A549 (cell line): ENCODE measurements around the gene WDR45. TPM values are rescaled to one million over a fixed set of nuclear protein-coding genes. Genes with fewer than 3 reads are reported as not detected.
"Not testable (repeated sequence)": the region's sequence is repeated elsewhere in the genome, so short reads cannot be mapped to it uniquely, and the experiment has no call there.

Experiments
- ATAC-seq, 2 experiments: fragments of 200-7000 bp in 1 of 2; fragments of >200 bp in 1 of 2; cut with Nextera tagmentation in 1 of 2; cut with Tn5 transposase in 1 of 2; 3 replicates each; pipeline versions ENCODE4 v1.8.0 to v1.9.1; 2018 to 2020; ENCODE audit warnings: mild to moderate bottlenecking in 1 of 2, moderate library complexity in 1 of 2
- CTCF ChIA-PET: fragments of 300-600 bp; sonication (Branson Sonifier 250); formaldehyde crosslinking; extraction: SDS; loops from one replicate; lab custom pipeline; 2021; ENCODE audit warnings: antibody characterized with exemption, inconsistent platforms; lab: Yijun Ruan, JAX
- POLR2A ChIA-PET: fragments of 350-600 bp; formaldehyde crosslinking; extraction: SDS; loops from one replicate; lab custom pipeline; 2021; ENCODE audit warnings: antibody characterized with exemption, inconsistent platforms; lab: Yijun Ruan, JAX
- DNase-seq, 2 experiments: peaks; one replicate each; pipeline versions ENCODE4 v3.0.0 to v3.0.0-alpha.2; 2011 to 2016; ENCODE audit warnings: low read depth in 1 of 2, low spot score in 1 of 2
- FAIRE-seq: peaks from 2 replicates; lab custom pipeline; 2011; peaks lifted over from hg19 to GRCh38; lab: Jason Lieb, UNC
- H3K27ac ChIP-seq, 2 experiments: fragments of >200 bp; sonication (Bioruptor Twin); formaldehyde crosslinking; 3 replicates each; pipeline ENCODE4 v1.5.1; 2016 to 2017
- H3K4me1 ChIP-seq: fragments of >200 bp; sonication (Bioruptor Twin); formaldehyde crosslinking; 3 replicates; pipeline ENCODE4 v1.6.1; 2016
- H3K4me2 ChIP-seq: fragments of >200 bp; sonication (Bioruptor Twin); formaldehyde crosslinking; 3 replicates; pipeline ENCODE4 v1.6.1; 2016
- H3K4me3 ChIP-seq: fragments of >200 bp; sonication (Bioruptor Twin); formaldehyde crosslinking; 3 replicates; pipeline ENCODE4 v1.5.1; 2016
- H3K9me3 ChIP-seq: fragments of >200 bp; sonication (Bioruptor Twin); formaldehyde crosslinking; 3 replicates; pipeline ENCODE4 v1.6.1; 2016
- BCL3 ChIP-seq: fragments of >200 bp; sonication (Bioruptor Twin); formaldehyde crosslinking; IDR thresholded peaks from 3 replicates; pipeline ENCODE4 v1.6.1; 2016
- BHLHE40 ChIP-seq: IDR thresholded peaks from 2 replicates; pipeline ENCODE4 v1.6.1; 2012; ENCODE audit warnings: low read depth, low read length, inconsistent platforms
- CBX2 ChIP-seq: fragments of 200-600 bp; sonication (generic); IDR thresholded peaks from 2 replicates; pipeline ENCODE4 v1.6.1; 2016; ENCODE audit warnings: low read depth, mild to moderate bottlenecking, borderline replicate concordance
- CHD2 ChIP-seq: fragments of 150-350 bp; IDR thresholded peaks from 2 replicates; pipeline ENCODE4 v1.6.1; 2014; ENCODE audit warnings: low read length; ENCODE audit not compliant: partially characterized antibody
- E2F6 ChIP-seq: IDR thresholded peaks from 2 replicates; pipeline ENCODE4 v1.6.1; 2012; ENCODE audit warnings: low read depth, borderline replicate concordance
- FOSB ChIP-seq: fragments of 250-450 bp; sonication (Bioruptor Pico); IDR thresholded peaks from 2 replicates; pipeline ENCODE4 v1.5.0; 2020; ENCODE audit warnings: mild to moderate bottlenecking, moderate library complexity
- FOSL2 ChIP-seq, 2 experiments: fragments of 450-650 bp in 1 of 2; fragments of >200 bp in 1 of 2; sonication (Bioruptor Twin) in 1 of 2; formaldehyde crosslinking; IDR thresholded peaks; 2 replicates each; pipeline versions ENCODE4 v1.5.0 to v1.6.1; 2016 to 2020; ENCODE audit warnings: mild to moderate bottlenecking in 1 of 2, moderate library complexity in 1 of 2
- HES2 ChIP-seq: fragments of >200 bp; sonication (Bioruptor Twin); formaldehyde crosslinking; IDR thresholded peaks from 2 replicates; pipeline ENCODE4 v1.6.1; 2016
- HMGXB4 ChIP-seq: fragments of 250-450 bp; sonication (Bioruptor Pico); IDR thresholded peaks from 2 replicates; pipeline ENCODE4 v1.5.0; 2021; ENCODE audit warnings: mild to moderate bottlenecking, moderate library complexity, borderline replicate concordance
- JUN ChIP-seq, 2 experiments: fragments of >200 bp; sonication (Bioruptor Twin); formaldehyde crosslinking; IDR thresholded peaks; 2 replicates in 1 of 2; 3 replicates in 1 of 2; pipeline ENCODE4 v1.6.1; 2016 to 2017
- MAFK ChIP-seq: fragments of 450-650 bp; IDR thresholded peaks from 2 replicates; pipeline ENCODE4 v1.6.1; 2014; ENCODE audit not compliant: partially characterized antibody
- MAX ChIP-seq: IDR thresholded peaks from 2 replicates; pipeline ENCODE4 v1.6.1; 2012
- NR3C1 ChIP-seq: fragments of >200 bp; sonication (Bioruptor Twin); formaldehyde crosslinking; IDR thresholded peaks from 3 replicates; pipeline ENCODE4 v1.6.1; 2017
- PBX3 ChIP-seq: IDR thresholded peaks from 2 replicates; pipeline ENCODE4 v1.6.1; 2012
- PHF8 ChIP-seq: fragments of 200-600 bp; sonication (generic); IDR thresholded peaks from 2 replicates; pipeline ENCODE4 v1.6.1; 2016; ENCODE audit warnings: low read depth, mild to moderate bottlenecking, antibody characterized with exemption, moderate library complexity, borderline replicate concordance
- POLR2A ChIP-seq: IDR thresholded peaks from 2 replicates; pipeline ENCODE4 v1.6.1; 2012; ENCODE audit warnings: mild to moderate bottlenecking, low read length
- RARB ChIP-seq: fragments of 250-450 bp; sonication (Bioruptor Pico); IDR thresholded peaks from 2 replicates; pipeline ENCODE4 v1.8.0; 2021; ENCODE audit warnings: mild to moderate bottlenecking, moderate library complexity
- TP53 ChIP-seq: fragments of 250-450 bp; sonication (Bioruptor Pico); IDR thresholded peaks from 2 replicates; pipeline ENCODE4 v1.5.0; 2021; ENCODE audit warnings: mild to moderate bottlenecking, moderate library complexity
- WGBS: methylation state at CpG from one replicate; pipeline ENCODE4 v1.1.6; 2017; ENCODE audit errors: missing lambda C conversion rate; 5-methylcytosine and 5-hydroxymethylcytosine counted together
- polyA minus RNA-seq: library from RNA; depleted of rRNA, polyadenylated mRNA; stranded (reverse); fragments of >200 nt; gene quantifications from 2 replicates; pipeline ENCODE4 v1.2.3, GENCODE V29; 2011; rRNA and poly(A)+ RNA removed
- polyA plus RNA-seq, 4 experiments: library from polyadenylated mRNA; depleted of rRNA in 3 of 4; stranded (reverse); fragments of >200 nt; fragmentation: RNase III in 1 of 4; extraction: RNeasy Plus Mini Kit Qiagen cat#74134 plus additional on column Dnase treatment in 1 of 4; gene quantifications; 2 replicates in 3 of 4; 3 replicates in 1 of 4; pipeline ENCODE4 v1.2.3, GENCODE V29; 2011 to 2017

WDR45 gene
- polyA plus RNA-seq (2011; rRNA removed) (55.5 and 80.1 TPM in 2 replicates), polyA plus RNA-seq (2017; fragmentation: RNase III; extraction: RNeasy Plus Mini Kit Qiagen cat#74134 plus additional on column Dnase treatment) (33.8 to 41.5 TPM (median 37.7 TPM) in 3 replicates), polyA minus RNA-seq (89.1 and 95.1 TPM in 2 replicates)
- polyA plus RNA-seq (2012; cell fraction: cytosol; rRNA removed), result 57.6 and 69.3 TPM in 2 replicates
- polyA plus RNA-seq (2012; cell fraction: nucleus; rRNA removed), result 167 and 169 TPM in 2 replicates

GRCh38 chrX:49079489-49080428 lies at the start of gene WDR45:
TSS of gene WDR45 (minus strand) at chrX:49079887. CDS start at chrX:49078095, 1,792 bp downstream.
- H3K9me3 ChIP-seq, result no peaks in the 10 kb centered on the region
- 0% methylated on average over 23 of the region's 55 CpGs for WGBS
- H3K4me3 ChIP-seq, result peak within 1 kb of the TSS; percentile 89
- 0 out of 3 replicates have a peak, but pooled peaks cover 2% of the 10 kb centered on the region for H3K4me1 ChIP-seq
- peak; percentile 78 to 89 for DNase-seq
- H3K27ac ChIP-seq, result peak within 1 kb of the TSS; percentile 86 to 98
- ATAC-seq, result peak; percentile 87 to 90
- CTCF ChIA-PET, result interaction anchor here (0.7 to 1.4 kb wide), 3 partner anchors 10 to 44 kb away, joined by 3 to 4 read pairs (median 3); partner anchors contain the start of gene GPKOW
- TF ChIP-seq FOSB (CRISPR knock-in tag) (no peak), MAX (peak; percentile 93), JUN (IDR thresholded peaks at IDR 0.05) (peak; percentile 61 to 76; a peak in 3 of 5 replicates), CHD2 (peak; percentile 58), CBX2 (no peak), PBX3 (peak; percentile 74; the same call in 1 of the 2 replicates), PHF8 (peak; percentile 65; the same call in 1 of the 2 replicates), HES2 (no peak), NR3C1 (no peak), FOSL2 (IDR thresholded peaks at IDR 0.05) (peak; percentile 55), FOSL2 (CRISPR knock-in tag; IDR thresholded peaks at IDR 0.05) (peak; percentile 96), MAFK (no peak), TP53 (CRISPR knock-in tag) (peak; percentile 68; the same call in 1 of the 2 replicates), POLR2A (peak; percentile 44; the same call in 1 of the 2 replicates), RARB (0 out of 2 replicates have a peak, but pooled peaks have one; percentile 41), E2F6 (peak; percentile 97), BCL3 (peak; percentile 70; the same call in 2 of the 3 replicates)
- TF ChIP-seq, all 56 proteins: peak for 11
- peak; percentile 91 for FAIRE-seq
- peak within 1 kb of the TSS; percentile 92 for H3K4me2 ChIP-seq
- POLR2A ChIA-PET, result interaction anchor here (0.6 to 0.8 kb wide), 2 partner anchors 21 to 75 kb away, joined by 3 to 11 read pairs; no protein-coding TSS in a partner anchor

- POLR2A ChIA-PET, result interaction anchor here (0.6 to 0.7 kb wide), 2 partner anchors 86 to 120 kb away, joined by 3 read pairs; no protein-coding TSS in a partner anchor
- no peaks in the 10 kb centered on the region for H3K9me3 ChIP-seq
- WGBS, result 68% methylated on average over 4 of the region's 4 CpGs
These were observed 49.7 kb upstream of the WDR45 start for GRCh38 chrX:49129427-49129826.

GRCh38 chrX:49127742-49128258 lies 48.1 kb upstream of the WDR45 start:
- ATAC-seq, H3K4me3 ChIP-seq, H3K9me3 ChIP-seq, FAIRE-seq, DNase-seq, H3K27ac ChIP-seq, H3K4me2 ChIP-seq, H3K4me1 ChIP-seq, POLR2A ChIA-PET: not testable (repeated sequence)
- 87% methylated on average over 13 of the region's 13 CpGs for WGBS
- CTCF ChIA-PET, result interaction anchor here (0.6 kb wide), 1 partner anchor 571 kb away, joined by 3 read pairs; no protein-coding TSS in a partner anchor

More at GRCh38 chrX:49129427-49129826, 49.7 kb upstream of the WDR45 start:
- H3K4me3 ChIP-seq, result no peak overlapping the region
- TF ChIP-seq CBX2 (no peak), PHF8 (no peak), E2F6 (no peak), BHLHE40 (no peak), RARB (no peak), HMGXB4 (CRISPR knock-in tag) (no peak), NR3C1 (no peak), MAFK (no peak)
- no peak overlapping the region for H3K4me2 ChIP-seq
- H3K27ac ChIP-seq, result no peak overlapping the region
- no peaks in the 10 kb centered on the region for H3K4me1 ChIP-seq
- FAIRE-seq (no peak), DNase-seq (no peak), ATAC-seq (no peak)
- CTCF ChIA-PET, result no interaction called here
